ENCODE measurements around the gene RIMBP2.

Gene RIMBP2

DNA sequence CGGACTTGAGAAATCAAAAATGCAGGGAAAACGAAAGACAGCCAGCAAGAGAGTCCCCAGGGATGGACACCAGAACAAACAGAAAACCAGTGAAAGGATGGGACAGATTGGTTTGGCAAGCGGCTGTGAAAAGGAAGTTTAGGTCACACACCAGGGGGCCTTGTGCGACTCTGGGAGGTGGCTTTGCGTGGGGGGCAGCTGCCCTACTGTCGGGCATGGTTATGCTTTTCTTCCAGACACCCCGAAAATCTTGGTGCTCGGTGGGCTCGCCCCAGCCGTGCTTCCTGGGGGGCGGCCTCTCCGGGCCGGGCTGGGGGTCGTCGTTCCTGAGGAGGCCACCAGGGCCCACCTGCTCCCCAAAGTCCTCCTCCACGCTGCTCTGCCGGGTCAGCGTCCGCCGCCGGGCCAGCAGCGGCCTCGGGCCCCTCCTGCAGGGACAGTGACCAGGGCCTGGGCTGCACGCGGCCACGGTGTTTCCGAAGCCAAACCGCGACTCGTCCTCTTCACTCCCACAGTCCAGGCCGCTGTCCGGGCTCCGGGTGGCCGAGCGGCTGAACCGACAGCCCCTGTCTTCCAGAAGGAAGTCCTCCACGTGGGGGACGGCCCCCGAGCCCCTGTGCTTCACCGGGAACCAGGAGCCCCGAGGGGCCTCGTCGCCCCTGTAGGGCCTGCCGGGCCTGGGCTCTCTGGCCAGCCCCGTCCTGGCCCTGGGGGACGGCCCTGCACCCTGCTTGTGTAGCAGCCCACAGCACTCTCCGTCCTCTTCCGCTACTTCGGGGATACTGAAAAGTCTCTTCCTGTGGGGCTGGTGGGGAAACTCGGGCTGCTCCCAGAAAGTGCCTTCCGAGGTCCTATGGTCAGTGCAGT lies 291.9 kb downstream of the RIMBP2 start:
- DNase-seq (ENCODE audit: low read depth) = no peak

DNA sequence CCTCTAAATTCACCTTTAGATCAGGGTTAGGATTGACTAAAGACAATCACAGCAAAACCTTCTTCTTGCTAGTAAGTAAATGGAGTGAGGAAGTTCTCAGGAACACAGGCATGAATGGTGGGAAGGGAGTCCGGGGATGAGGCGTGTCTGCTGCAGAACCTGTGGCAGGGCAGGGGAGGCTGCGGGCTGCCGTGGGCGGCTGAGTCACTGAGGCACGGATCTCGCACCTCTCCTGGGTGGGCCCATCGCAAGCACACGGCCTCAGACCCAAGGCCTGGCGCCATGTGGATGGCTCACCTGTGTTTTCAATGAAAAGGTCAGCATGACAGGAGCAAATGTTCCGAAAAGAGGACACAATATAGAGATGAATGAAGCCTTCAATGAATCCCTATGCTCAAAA lies 293.0 kb downstream of the RIMBP2 start:
- DNase-seq (ENCODE audit: low read depth) = no peak

DNA sequence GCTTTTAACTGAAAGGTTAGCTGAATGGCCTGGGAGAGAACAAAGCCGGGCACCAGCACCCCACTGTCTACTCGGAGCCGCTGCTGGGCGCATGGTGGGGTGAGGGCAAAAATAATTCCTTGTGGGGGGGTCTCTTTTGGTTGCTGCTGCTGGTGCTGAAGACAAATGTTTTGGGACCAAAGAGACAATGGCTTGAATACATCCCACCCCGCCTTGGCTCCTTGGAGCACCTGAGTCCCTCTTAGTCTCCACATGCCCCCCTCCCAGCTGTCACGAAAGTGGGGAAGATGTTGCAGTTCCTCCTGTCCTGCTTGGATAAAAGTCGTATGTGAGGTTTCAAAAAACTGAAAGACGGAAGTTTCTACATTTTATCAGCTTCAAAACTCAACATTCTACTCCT lies 293.4 kb downstream of the RIMBP2 start:
- no peak for DNase-seq (ENCODE audit: low read depth)

DNA sequence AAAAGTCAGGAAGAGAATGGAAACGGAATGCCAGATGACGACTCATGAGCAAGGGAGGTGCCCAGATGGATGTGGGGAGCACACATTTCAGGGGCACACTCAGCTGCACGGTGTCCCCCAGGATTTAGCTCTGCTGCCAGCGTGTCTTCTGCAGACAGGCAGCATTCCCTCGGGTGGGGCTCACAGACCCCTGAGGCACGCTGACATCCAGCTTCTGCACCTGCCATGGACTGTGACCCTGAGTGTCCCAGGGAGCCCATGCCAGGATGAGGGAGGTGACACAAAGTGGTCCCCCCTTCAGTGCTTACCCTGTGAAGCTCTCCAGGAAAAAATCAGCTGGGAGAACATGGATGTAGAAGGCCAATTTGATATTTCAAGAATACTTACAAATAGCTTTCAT lies 294.2 kb downstream of the RIMBP2 start:
- DNase-seq (ENCODE audit: low read depth) = no peak

DNA sequence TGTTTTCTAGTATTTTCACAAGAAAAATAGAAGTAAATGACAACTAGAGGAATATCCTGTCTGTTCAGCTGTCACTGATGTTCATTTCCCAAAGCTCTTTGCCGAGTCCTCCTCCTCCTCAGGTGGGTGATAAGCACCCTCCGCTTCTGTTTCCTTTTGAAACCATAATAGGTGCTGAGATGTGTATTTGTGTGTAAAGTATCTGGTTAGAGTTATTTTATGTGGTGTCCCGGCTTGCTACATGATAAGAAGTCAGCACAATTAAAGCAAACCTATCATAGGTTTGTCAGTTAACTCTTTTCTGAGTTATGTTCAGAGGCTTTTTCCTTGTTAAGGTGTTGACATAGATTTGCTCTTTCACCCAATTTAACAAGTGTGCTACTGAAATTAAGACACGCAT lies 296.0 kb downstream of the RIMBP2 start:
- no peak for DNase-seq (ENCODE audit: low read depth)

DNA sequence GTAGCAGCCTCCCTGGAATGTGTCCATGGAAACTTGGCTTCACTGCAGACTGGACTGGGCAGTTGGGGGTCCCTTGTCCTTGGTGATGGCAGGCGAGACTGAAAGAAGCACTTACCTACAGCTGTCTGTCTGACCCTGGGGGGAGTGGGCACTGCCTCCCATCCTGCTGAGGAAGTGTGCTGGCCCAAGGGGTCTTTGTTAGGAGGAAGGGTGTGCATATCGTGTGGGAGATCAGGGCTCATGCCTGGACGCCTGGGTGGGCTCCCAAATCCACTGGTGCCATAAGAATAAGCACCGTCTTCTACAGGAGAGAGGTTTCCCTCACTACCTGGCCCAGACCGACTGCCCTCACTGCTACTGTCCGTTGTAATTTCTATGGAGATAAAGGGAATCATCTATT lies 297.0 kb downstream of the RIMBP2 start:
- DNase-seq (ENCODE audit: low read depth) = no peak

DNA sequence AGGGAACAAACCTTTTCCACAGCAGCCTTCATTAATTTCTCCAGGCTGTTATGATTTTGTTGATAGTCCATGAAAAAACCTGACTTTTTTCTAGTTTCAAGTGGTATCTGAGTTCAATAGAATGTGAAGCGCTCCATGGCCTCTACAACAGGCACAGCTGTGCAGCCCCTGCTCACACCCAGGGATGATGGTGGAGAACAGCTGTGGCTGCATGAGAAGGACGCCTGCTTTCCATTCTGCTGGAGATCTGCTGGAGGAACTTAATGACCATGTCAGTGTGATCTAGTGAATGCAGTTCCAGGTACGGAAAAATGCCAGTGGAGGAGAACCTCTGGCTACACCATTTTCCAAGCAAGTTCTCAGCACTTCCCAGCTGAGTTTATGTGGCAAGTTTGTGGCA lies 297.8 kb downstream of the RIMBP2 start:
- no peak for DNase-seq (ENCODE audit: low read depth)

DNA sequence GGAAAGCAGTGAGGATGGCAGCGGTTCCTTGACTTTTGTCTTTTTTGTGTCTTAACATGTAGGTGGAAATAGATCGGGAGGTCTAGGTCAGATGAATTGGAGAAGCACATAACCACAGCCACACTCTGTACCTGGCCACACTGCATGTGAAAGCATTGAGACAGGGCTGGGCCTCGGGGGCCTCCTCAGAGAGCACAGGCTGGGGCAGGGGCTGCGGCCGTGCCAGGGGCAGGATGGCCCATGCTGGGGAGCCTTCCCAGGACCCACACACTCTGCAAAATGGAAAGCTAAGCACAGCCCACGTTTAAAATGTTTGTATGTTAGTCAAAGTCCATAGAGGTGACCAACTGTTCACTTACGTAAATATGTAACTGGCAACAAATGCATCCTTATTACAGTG lies 301.7 kb downstream of the RIMBP2 start:
- DNase-seq (ENCODE audit: low read depth) = no peak

DNA sequence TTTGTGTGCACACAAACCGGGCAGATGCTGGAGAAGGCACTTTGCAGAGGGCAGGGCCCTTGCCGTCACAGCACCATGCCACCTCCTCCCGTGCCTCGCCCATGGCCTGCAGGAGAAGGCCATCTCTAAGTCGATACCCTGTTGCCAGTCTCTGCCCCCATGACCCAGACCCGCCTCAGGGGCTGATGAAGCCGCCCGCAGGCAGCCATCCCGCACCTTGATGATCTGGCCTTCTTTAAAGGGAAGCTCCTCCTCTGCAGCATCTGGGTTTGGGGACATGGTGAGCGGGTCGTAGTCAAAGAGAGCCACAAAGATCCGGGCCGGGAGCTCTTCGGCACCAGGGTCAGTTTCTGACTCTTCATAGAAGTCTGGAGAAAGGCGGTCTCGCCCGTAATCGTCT lies 302.2 kb downstream of the RIMBP2 start:
- DNase-seq (ENCODE audit: low read depth) = no peak

DNA sequence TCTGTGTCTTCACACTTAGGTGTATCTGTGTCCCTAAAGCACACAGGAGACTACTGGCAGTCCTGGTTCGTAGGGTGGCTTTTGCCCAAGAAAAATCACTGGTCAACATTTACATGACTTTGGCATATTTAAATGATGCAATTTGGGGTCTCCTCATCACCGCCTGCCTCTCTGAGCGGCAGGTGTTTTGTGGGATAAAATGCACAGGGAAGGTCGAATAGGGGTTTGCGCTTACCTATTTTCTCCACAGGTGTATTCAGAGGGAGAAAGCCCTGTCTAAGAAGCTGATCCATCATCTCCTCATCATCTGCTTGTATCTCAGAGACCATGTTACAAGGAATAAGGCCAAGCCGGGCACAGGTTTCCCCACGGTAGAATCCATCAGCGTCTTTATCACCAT lies 303.7 kb downstream of the RIMBP2 start:
- no peak for DNase-seq (ENCODE audit: low read depth)

DNA sequence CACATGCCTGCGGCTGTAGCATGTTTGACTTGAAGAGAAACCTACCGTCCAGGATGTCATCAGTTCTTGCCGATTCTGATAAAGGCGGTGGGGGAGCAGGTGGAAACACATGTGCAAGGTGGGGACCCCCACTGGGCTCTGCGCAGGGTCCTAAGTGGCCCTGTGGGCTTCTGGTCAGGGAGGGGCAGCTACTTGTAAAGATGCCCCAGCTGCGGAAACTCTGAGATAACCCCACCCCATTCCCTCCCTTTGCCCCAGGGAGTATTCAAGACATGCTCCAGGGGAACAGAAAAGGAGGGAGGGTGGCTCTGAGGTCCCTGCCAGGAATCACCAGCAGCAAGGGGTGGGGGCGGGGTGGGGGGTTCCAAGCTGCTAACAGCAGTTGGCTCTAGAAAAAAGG lies 310.8 kb downstream of the RIMBP2 start:
- no peak for DNase-seq (ENCODE audit: low read depth)

DNA sequence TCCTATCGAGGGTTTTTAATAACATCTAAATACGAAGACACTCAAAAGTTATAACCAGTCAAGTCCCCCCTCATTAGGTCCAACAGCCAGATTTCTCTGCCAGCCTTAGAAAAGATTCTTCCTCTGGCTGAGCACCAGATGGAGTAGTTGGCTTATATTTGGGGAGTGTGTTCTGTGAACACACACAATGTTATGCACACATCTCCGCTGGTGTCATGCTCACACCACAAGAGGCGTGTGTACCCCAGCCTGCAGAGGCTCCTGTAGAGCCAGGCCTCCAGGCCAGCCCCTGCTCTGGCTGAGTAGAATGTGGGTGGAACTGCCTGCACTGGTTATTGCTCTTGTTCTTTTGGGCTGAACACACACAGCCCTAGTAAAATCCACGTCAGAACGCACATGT lies 314.4 kb downstream of the RIMBP2 start:
- DNase-seq (ENCODE audit: low read depth) = no peak

DNA sequence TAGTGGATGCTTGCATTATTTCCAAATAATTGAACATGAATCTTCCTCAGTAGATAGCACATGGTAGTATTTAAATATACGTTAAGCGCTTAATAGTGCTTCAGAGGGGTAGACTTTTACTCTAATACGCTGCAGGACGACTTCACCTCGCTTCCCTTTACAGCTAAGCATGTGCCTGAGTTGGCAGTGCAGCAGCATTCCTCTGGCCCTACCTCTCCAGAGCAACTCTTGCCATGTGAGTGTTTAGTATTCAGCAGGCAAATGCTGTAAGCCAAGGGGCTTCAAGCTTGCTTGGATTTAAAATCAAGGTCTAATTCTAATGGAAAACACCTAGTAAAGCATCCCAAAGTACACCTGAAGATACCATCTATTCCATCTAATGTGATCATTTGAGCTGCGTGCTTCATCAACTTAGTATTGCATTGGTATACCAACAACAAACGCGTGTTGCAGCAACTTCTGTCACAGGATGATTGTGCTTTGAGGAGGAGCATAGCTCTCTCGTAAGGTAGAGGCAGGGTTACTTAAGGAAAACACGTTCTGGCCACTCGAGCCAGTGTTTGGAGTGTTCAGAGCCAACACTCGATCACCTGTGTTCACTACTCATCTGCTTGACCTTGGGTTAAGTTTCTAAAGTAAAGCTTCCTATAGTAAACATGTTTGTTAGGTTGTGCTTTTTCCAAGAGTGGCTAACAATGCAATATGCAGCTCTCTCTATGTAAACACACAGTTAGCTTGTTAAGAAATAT lies 317.8 kb downstream of the RIMBP2 start:
- DNase-seq (ENCODE audit: low read depth) = no peak

DNA sequence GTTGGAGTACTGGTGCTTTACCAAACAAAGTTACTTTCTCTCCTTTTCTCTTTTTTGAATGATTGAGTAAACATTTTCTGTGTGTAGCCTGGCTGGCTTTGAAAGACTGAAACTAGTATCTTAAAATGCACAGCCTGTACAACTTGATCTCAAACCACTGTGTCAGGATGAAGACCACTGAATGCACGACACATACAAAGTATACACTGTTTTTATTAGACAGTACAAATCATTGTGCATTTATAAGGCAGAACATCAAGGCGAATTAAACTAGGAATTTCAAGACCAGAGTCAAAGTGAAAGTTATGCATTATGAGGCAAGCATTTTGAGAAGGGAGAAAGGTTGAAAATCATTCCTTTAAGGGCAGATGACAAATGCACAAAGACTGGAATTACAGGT lies 319.4 kb downstream of the RIMBP2 start:
- no peak for DNase-seq (ENCODE audit: low read depth)

DNA sequence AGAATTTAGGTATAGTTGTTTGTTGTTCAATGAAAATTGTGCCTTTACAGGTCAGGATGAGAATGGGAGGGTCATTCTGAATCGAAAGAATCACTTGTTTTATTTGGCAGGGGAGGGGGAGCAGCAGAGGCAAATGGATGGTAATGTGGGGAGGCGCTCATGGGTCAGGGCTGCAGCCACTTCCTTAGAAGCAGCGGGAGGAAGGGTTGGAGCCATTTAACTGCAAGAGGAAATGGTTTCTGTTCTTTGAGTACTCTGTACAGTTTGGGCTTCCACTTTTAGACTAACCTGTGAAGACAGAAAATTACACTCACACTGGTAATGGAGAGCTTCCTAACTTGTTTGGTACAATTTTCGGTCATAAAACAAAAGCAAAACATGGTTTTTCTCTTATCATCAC lies 321.2 kb downstream of the RIMBP2 start:
- no peak for DNase-seq (ENCODE audit: low read depth)

DNA sequence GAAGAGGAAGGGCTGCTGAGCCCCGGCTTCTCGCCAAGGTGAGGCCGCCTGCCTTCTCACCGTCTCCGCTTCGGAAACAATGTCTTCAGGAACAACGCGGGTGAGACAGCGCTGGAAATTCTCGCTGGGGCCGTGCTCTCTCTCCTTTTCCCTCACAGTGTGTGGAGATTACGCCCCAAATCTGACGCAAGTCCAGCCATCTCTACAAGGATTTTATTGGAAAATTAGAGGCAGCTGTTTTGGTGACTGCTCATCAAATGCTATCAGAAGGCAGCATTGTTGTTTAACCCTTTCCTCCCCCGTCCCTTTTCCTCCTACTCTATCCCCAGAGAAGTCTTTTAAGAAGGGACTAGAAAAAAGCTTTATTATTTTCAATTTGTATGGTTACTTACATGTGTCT lies 324.9 kb downstream of the RIMBP2 start:
- DNase-seq (ENCODE audit: low read depth) = no peak

DNA sequence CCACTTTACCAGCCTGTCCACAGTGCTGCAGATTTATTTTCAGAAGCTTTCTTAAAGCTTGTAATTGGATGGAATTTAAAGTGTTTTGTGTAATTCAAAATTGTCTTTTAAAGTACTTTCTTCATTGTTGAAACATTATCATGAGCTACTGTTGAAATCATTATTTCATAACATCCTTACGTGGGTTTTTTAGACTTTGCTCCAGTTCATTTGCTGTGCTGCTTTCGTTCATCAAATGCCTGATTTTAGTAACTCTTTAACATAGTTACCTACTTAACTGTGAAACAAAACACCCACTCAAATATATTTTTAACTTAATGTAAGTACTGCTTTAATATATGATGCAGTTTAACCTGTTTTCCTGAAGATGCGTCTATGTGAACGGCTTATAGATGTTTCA lies 330.9 kb downstream of the RIMBP2 start:
- no peak for DNase-seq (ENCODE audit: low read depth)

DNA sequence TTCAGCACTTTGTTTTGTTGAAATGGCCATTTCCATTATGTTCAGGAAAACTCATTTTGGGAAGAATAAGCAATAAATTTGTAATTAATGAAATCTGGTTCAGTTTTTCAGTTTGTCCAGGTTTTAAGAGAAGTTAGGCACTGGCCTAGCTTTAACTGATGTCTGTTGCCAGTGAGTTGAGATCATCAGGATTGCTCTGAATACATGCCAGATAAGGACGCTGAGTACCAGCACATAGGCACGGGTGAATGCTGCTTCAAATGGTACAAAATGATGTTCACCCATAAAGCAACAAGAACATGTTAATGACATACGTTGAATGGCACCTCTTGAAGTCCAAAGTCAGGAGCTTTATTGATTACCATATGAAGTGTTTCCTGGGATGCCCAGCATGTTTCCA lies 331.9 kb downstream of the RIMBP2 start:
- DNase-seq (ENCODE audit: low read depth) = no peak

DNA sequence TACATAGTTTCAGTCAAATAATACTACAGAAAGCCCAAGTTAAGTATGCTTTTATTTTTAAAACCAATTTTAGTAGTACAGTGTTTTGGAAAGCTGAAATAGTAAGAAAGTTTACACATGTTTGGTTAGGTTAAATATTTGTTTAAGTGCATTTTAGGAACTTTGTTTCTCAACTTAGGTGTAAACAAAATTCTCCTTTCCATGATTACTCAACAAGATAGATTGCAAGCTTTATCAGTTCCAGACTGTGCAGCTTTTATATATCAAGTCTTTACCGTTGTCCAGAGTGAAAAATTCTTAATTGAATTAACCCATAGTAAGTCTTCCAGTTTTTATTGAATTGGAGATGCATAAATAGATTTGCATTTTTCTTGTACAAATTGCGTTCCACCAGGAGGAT lies 333.3 kb downstream of the RIMBP2 start:
- DNase-seq (ENCODE audit: low read depth) = no peak

DNA sequence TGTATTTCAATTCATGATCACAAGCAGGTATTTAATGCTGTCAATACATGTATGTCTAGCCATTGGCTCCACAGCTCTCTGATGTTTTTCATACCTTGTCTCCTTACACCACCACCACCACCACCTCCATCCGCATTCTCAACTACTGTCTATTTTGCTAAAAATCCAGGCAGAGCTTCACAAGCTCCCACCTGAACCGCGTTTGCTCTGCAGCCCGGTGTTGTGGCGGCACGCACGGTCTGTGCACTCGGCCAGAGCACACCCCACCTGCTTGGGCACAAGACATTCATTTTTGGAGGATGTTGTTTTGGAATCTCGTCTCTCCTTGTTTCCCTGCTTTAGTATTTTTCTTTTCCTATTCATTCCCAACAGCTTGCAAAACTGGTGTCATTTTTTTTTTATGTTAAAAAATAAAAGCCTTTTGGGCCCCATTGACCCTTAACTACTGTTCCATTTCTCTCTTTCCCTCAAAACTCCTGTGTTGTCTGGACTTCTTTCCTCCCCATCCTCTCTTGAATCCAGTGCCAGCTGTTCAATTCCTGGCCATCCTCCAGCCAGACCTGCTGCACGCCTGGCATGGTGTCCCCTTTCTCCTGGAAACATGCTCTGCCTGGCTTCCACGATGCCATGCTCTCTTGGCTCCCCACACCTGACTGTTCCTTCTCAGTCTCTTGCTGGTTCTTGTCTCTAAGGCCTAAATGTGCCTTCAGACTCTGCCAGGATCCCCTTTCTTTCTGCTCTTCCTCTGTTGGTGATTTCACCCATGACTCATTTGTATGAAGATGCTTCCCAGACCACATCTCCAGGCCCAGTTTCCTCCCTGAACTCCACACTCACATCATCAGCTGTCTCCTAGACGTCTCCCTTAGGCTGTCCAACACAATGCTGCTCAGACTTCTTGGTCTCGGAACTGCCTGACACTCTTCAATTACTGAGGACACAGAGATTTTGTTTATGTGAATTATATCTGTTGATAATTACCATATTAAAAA lies 340.5 kb downstream of the RIMBP2 start:
- no peak for DNase-seq (ENCODE audit: low read depth)

DNA sequence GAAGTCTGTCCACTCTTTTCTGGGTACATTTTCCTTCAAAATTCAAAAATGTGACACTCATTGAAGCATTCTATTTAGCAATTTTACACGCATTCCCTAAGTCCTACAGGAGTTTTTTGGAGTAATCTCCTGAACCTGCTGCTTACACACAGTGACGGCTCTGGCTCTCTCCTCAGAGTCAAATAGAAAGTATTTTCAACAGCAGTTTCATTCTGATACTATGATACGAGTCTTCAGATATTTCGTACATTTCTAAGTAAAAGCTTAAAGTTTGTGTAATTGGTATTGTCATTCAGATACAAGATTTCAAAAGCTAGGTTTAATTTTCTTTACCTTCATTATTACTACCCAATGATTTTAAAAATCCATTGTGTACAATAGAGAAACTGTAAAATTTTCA lies 342.0 kb downstream of the RIMBP2 start:
- DNase-seq (ENCODE audit: low read depth) = no peak

DNA sequence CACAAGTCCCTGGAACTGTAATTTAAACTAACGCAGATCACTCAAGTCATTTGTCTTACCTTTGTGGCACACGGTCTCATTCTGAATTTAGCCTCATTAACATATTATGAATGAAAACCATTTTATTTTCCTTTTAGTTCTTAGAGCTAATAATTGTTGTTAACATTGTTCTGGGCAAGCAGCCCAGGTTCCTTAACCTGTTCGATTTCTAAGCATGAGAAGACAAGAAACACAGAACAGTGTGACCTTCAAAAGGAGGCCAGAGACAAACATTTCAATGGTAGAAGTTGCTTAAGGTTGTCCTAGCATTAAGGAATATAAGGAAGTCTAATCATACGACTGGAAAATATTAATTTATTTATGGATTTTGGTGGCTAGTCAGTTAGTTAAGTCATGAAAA lies 343.2 kb downstream of the RIMBP2 start:
- DNase-seq (ENCODE audit: low read depth) = no peak

All from stimulated activated CD8-positive, alpha-beta memory T cell treated with anti-CD3 and anti-CD28 coated beads, Interleukin-12 subunit alpha, Interleukin-12 subunit beta, amount 100 ng/mL, for 4 hours (primary cell).